ENCODE measurements around the gene LRRC27. TPM values are rescaled to one million over a fixed set of nuclear protein-coding genes. Genes with fewer than 3 reads are reported as not detected.
A peak's percentile ranks its signal among the peaks of the same experiment; 100 is the strongest.

LRRC27 gene
- total and polyA plus RNA-seq, 2 of the 4 experiments (the other 2 are of a cell fraction), result 3.8 to 5.3 TPM

GRCh38 chr10:132418527-132419416, 86.8 kb downstream of the LRRC27 start:
- Histone ChIP-seq H2AFZ (replicated peaks; ENCODE audit: low read length, poor library complexity) (peak overlapping the region; percentile 7), H3K4ac (ENCODE audit: low read depth, low read length) (no peak overlapping the region), H3K4me1 (ENCODE audit: control insufficient read depth, insufficient read depth, low read length) (peaks cover 9% of the 10 kb centered on the region), H3K79me1 (ENCODE audit: low read depth in 1 of 2, low read length in 2 of 2) (peaks cover 0 to 14% of the 10 kb centered on the region in 2 experiments; a peak in 2 of 4 replicates), H4K8ac (ENCODE audit: low read depth in 2 of 2, low read length in 2 of 2) (no peak overlapping the region), H3K4me2 (ENCODE audit: low read depth, low read length) (no peak overlapping the region), H3K4me3 (ENCODE audit: insufficient read depth, low read depth, low read length) (no peak overlapping the region), H3K18ac (ENCODE audit: low read depth, low read length) (no peak overlapping the region), H3K27ac (ENCODE audit: insufficient read depth, low read length) (no peak overlapping the region), H3K9me1 (ENCODE audit: insufficient read depth, low read length) (peaks cover 13% of the 10 kb centered on the region), H2AK9ac (replicated peaks; ENCODE audit: low read depth, low read length, poor library complexity) (peak overlapping the region; percentile 70), H3K9ac (ENCODE audit: low read depth, low read length) (no peak overlapping the region), H2BK120ac (ENCODE audit: low read depth, low read length) (no peak overlapping the region), H3K14ac (replicated peaks; ENCODE audit: low read depth, low read length) (no peak overlapping the region), H3K9me3 (ENCODE audit: control insufficient read depth, insufficient read depth, low read length) (no peaks in the 10 kb centered on the region), H3K23ac (ENCODE audit: low read depth, low read length) (no peak overlapping the region), H4K5ac (ENCODE audit: low read depth, low read length) (no peak overlapping the region), H3K36me3 (ENCODE audit: control insufficient read depth, insufficient read depth, low read length) (no peaks in the 10 kb centered on the region), H4K20me1 (ENCODE audit: insufficient read depth, low read length) (peaks cover 6% of the 10 kb centered on the region), H4K91ac (ENCODE audit: insufficient read depth, low read depth, low read length) (no peak overlapping the region), H2BK20ac (ENCODE audit: low read depth, low read length) (no peak overlapping the region), H2AK5ac (ENCODE audit: low read depth, low read length) (no peak overlapping the region), H3K27me3 (ENCODE audit: control insufficient read depth, insufficient read depth, low read length) (no peaks in the 10 kb centered on the region), H2BK5ac (ENCODE audit: low read depth, low read length, poor library complexity, severe bottlenecking) (no peak overlapping the region), H3K56ac (ENCODE audit: extremely low read depth, insufficient read depth, low read length) (no peak overlapping the region), H2BK15ac (ENCODE audit: low read depth, low read length) (no peak overlapping the region)
- in situ Hi-C loops (cut with MboI; ENCODE audit: low sequenced_read_pairs) (no loop called here), intact Hi-C loops (cut with micrococcal nuclease) (no loop called here), dilution Hi-C loops (cut with HindIII; ENCODE audit: low sequenced_read_pairs, unreplicated experiment) (no loop called here)
- DNase-seq (no peak), ATAC-seq (ENCODE audit: low read depth) (no peak)
- ChIA-PET CTCF (no interaction called here), POLR2A (ENCODE audit: unreplicated experiment) (no interaction called here)
- BruUV-seq (replicated peaks), result no TSS peak
- TF ChIP-seq RAD21 (IDR thresholded peaks at IDR 0.05; ENCODE audit: low read length) (no peak), USF2 (IDR thresholded peaks at IDR 0.05; ENCODE audit: low read depth, low read length) (no peak)
- 54% methylated on average over 9 of the region's 18 CpGs; no CpG with 5 or more reads in 1 of the 2 experiments for WGBS, 2 experiments (ENCODE audit: extremely low coverage in 2 of 2, insufficient read length in 1 of 2)
